Adipocyte (in vitro differentiated cells): Measurements from ENCODE around the gene NCR2.

Source experiments
- DNase-seq: peaks from one replicate; pipeline ENCODE4 v3.0.0-alpha.2; 2015; ENCODE audit warnings: low read depth
- H3K27me3 ChIP-seq: replicated peaks from 2 replicates; pipeline ENCODE4 v1.7.0; 2013; ENCODE audit warnings: mild to moderate bottlenecking, low read length, moderate library complexity; ENCODE audit not compliant: control insufficient read depth, insufficient read depth
- H3K36me3 ChIP-seq: 2 replicates; pipeline ENCODE4 v1.7.0; 2013; ENCODE audit warnings: low read length, mild to moderate bottlenecking, moderate library complexity; ENCODE audit not compliant: control insufficient read depth, insufficient read depth, severe bottlenecking
- H3K4me1 ChIP-seq: 2 replicates; pipeline ENCODE4 v1.7.0; 2013; ENCODE audit warnings: mild to moderate bottlenecking, low read length, moderate library complexity; ENCODE audit not compliant: control insufficient read depth, insufficient read depth
- H3K4me3 ChIP-seq: 2 replicates; pipeline ENCODE4 v1.7.0; 2013; ENCODE audit warnings: mild to moderate bottlenecking, low read length, moderate library complexity
- H3K9ac ChIP-seq: 2 replicates; pipeline ENCODE4 v1.7.0; 2013; ENCODE audit warnings: mild to moderate bottlenecking, low read length, moderate library complexity
- H3K9me3 ChIP-seq: 2 replicates; pipeline ENCODE4 v1.7.0; 2013; ENCODE audit warnings: mild to moderate bottlenecking, low read length, moderate library complexity; ENCODE audit not compliant: control insufficient read depth

NCR2 gene

GRCh38 chr6:41306187-41306854 is 29.1 kb upstream of the NCR2 start:
- H3K4me1 ChIP-seq = no peaks in the 10 kb centered on the region
- H3K9me3 ChIP-seq = peaks cover 6% of the 10 kb centered on the region
- no peak overlapping the region for H3K4me3 ChIP-seq
- DNase-seq = peak; percentile 65
- H3K36me3 ChIP-seq = no peaks in the 10 kb centered on the region
- H3K27me3 ChIP-seq = peaks cover 40% of the 10 kb centered on the region
- H3K9ac ChIP-seq = no peak overlapping the region

GRCh38 chr6:41315203-41315602 is 20.2 kb upstream of the NCR2 start:
- Histone ChIP-seq H3K9me3 (no peaks in the 10 kb centered on the region), H3K27me3 (peaks cover 70% of the 10 kb centered on the region), H3K4me1 (peaks cover 5% of the 10 kb centered on the region), H3K9ac (no peak overlapping the region), H3K36me3 (no peaks in the 10 kb centered on the region), H3K4me3 (no peak overlapping the region)
- no peak for DNase-seq

GRCh38 chr6:41315943-41316620 is 19.3 kb upstream of the NCR2 start:
- Histone ChIP-seq H3K4me1 (peaks cover 5% of the 10 kb centered on the region), H3K27me3 (peaks cover 68% of the 10 kb centered on the region), H3K9me3 (no peaks in the 10 kb centered on the region), H3K9ac (no peak overlapping the region), H3K4me3 (no peak overlapping the region), H3K36me3 (no peaks in the 10 kb centered on the region)
- no peak for DNase-seq

- Histone ChIP-seq H3K9ac (peak overlapping the region; percentile 52), H3K4me3 (peak overlapping the region; percentile 73), H3K36me3 (no peaks in the 10 kb centered on the region), H3K27me3 (peaks cover 59% of the 10 kb centered on the region), H3K4me1 (peaks cover 5% of the 10 kb centered on the region), H3K9me3 (no peaks in the 10 kb centered on the region)
- DNase-seq = no peak
These were observed 17.2 kb upstream of the NCR2 start for GRCh38 chr6:41318261-41318653.

- peak; percentile 89 for DNase-seq
- H3K4me3 ChIP-seq = peak overlapping the region; percentile 73
- H3K36me3 ChIP-seq = no peaks in the 10 kb centered on the region
- peaks cover 59% of the 10 kb centered on the region for H3K27me3 ChIP-seq
- peak overlapping the region; percentile 52 for H3K9ac ChIP-seq
- H3K4me1 ChIP-seq = peaks cover 5% of the 10 kb centered on the region
- H3K9me3 ChIP-seq = no peaks in the 10 kb centered on the region
These were observed 16.5 kb upstream of the NCR2 start for GRCh38 chr6:41318654-41319565.

GRCh38 chr6:41321183-41321582 is 14.2 kb upstream of the NCR2 start:
- H3K36me3 ChIP-seq = no peaks in the 10 kb centered on the region
- no peak overlapping the region for H3K4me3 ChIP-seq
- H3K9me3 ChIP-seq = no peaks in the 10 kb centered on the region
- H3K4me1 ChIP-seq = peaks cover 5% of the 10 kb centered on the region
- no peak overlapping the region for H3K9ac ChIP-seq
- no peak for DNase-seq
- peaks cover 64% of the 10 kb centered on the region for H3K27me3 ChIP-seq

GRCh38 chr6:41325446-41326066 is 9.9 kb upstream of the NCR2 start:
- no peaks in the 10 kb centered on the region for H3K4me1 ChIP-seq
- DNase-seq = no peak

GRCh38 chr6:41326092-41326491 is 9.3 kb upstream of the NCR2 start:
- no peak for DNase-seq
- H3K4me3 ChIP-seq = no peak overlapping the region
- H3K27me3 ChIP-seq = peaks cover 73% of the 10 kb centered on the region
- H3K4me1 ChIP-seq = no peaks in the 10 kb centered on the region
- H3K36me3 ChIP-seq = no peaks in the 10 kb centered on the region
- H3K9me3 ChIP-seq = no peaks in the 10 kb centered on the region
- no peak overlapping the region for H3K9ac ChIP-seq

More at GRCh38 chr6:41325446-41326066, 9.9 kb upstream of the NCR2 start:
- peaks cover 72% of the 10 kb centered on the region for H3K27me3 ChIP-seq
- H3K36me3 ChIP-seq = no peaks in the 10 kb centered on the region
- no peak overlapping the region for H3K9ac ChIP-seq
- H3K4me3 ChIP-seq = no peak overlapping the region
- no peaks in the 10 kb centered on the region for H3K9me3 ChIP-seq

- Histone ChIP-seq H3K4me3 (no peak overlapping the region), H3K27me3 (peaks cover 70% of the 10 kb centered on the region), H3K4me1 (no peaks in the 10 kb centered on the region), H3K36me3 (no peaks in the 10 kb centered on the region), H3K9me3 (no peaks in the 10 kb centered on the region), H3K9ac (no peak overlapping the region)
- DNase-seq = no peak
These were observed 8.2 kb upstream of the NCR2 start for GRCh38 chr6:41327177-41327576.

- no peaks in the 10 kb centered on the region for H3K9me3 ChIP-seq
- peaks cover 72% of the 10 kb centered on the region for H3K27me3 ChIP-seq
- no peak overlapping the region for H3K4me3 ChIP-seq
- no peak for DNase-seq
- no peak overlapping the region for H3K9ac ChIP-seq
- no peaks in the 10 kb centered on the region for H3K4me1 ChIP-seq
- no peaks in the 10 kb centered on the region for H3K36me3 ChIP-seq
These were observed 3.8 kb upstream of the NCR2 start for GRCh38 chr6:41331401-41332150.
